GM23338 (cell line): ENCODE results near the gene HDDC3. TPM values are rescaled to one million over a fixed set of nuclear protein-coding genes. Genes with fewer than 3 reads are reported as not detected.

Experiments
- polyA plus RNA-seq: library from polyadenylated mRNA; unstranded; fragments of >200 nt; fragmentation: Nextera tagmentation; extraction: Ambion mirVana; gene quantifications from 2 replicates; pipeline ENCODE4 v1.2.1, GENCODE V29; 2016
- small RNA-seq: library from RNA; depleted of rRNA; stranded (forward); fragments of <200 nt; gene quantifications from one replicate; pipeline ENCODE3, GENCODE V24; 2014; ENCODE audit warnings: low replicate concordance
- total RNA-seq: library from RNA; depleted of rRNA; stranded (reverse); fragments of >200 nt; shearing (Covaris generic); gene quantifications from 2 replicates; pipeline ENCODE4 v1.2.3, GENCODE V29; 2014; rRNA removed

HDDC3 gene
- total and polyA plus RNA-seq, 2 experiments from 2014 or later, result 17.4 to 19.0 TPM

Small RNA genes lying within 50 kb of the gene (small RNA-seq; reads per million reads assigned to genes)
- gene RF00019, result not detected

Other genes with a start within 250 kb of the HDDC3 start
- 43.1 and 46.0 TPM in 2 replicates for gene BLM, start 215.2 kb downstream of the HDDC3 start, total RNA-seq
- 43.3 and 43.9 TPM in 2 replicates for gene BLM, start 215.2 kb downstream of the HDDC3 start, polyA plus RNA-seq
- gene FURIN, start 64.0 kb downstream of the HDDC3 start, total RNA-seq, result 15.7 and 20.9 TPM in 2 replicates
- 6.3 and 7.4 TPM in 2 replicates for gene FURIN, start 64.0 kb downstream of the HDDC3 start, polyA plus RNA-seq
- gene FES, start 48.0 kb downstream of the HDDC3 start, total RNA-seq, result 14.4 and 18.6 TPM in 2 replicates
- 2.7 and 3.1 TPM in 2 replicates for gene FES, start 48.0 kb downstream of the HDDC3 start, polyA plus RNA-seq
- 3.5 and 17.1 TPM in 2 replicates for gene MAN2A2, start 29.2 kb downstream of the HDDC3 start, total RNA-seq
- gene MAN2A2, start 29.2 kb downstream of the HDDC3 start, polyA plus RNA-seq, result 8.0 and 8.2 TPM in 2 replicates
- 86.8 and 87.5 TPM in 2 replicates for gene UNC45A, start 2.7 kb upstream of the HDDC3 start, total RNA-seq
- 35.9 and 40.2 TPM in 2 replicates for gene UNC45A, start 2.7 kb upstream of the HDDC3 start, polyA plus RNA-seq
- gene RCCD1, start 22.3 kb upstream of the HDDC3 start, total RNA-seq, result 16.4 and 17.1 TPM in 2 replicates
- gene RCCD1, start 22.3 kb upstream of the HDDC3 start, polyA plus RNA-seq, result 10.8 and 14.3 TPM in 2 replicates
- gene PRC1, start 62.0 kb upstream of the HDDC3 start, total RNA-seq, result 93.1 and 102 TPM in 2 replicates
- gene PRC1, start 62.0 kb upstream of the HDDC3 start, polyA plus RNA-seq, result 148 and 150 TPM in 2 replicates
- gene VPS33B, start 90.0 kb upstream of the HDDC3 start, total RNA-seq, result 8.8 and 9.2 TPM in 2 replicates
- 15.2 and 19.1 TPM in 2 replicates for gene VPS33B, start 90.0 kb upstream of the HDDC3 start, polyA plus RNA-seq
- 0.16 and 0.76 TPM in 2 replicates for gene SV2B, start 167.7 kb upstream of the HDDC3 start, total RNA-seq
- gene SV2B, start 167.7 kb upstream of the HDDC3 start, polyA plus RNA-seq, result 0.06 and 0.09 TPM in 2 replicates